Hindlimb muscle (tissue), 1 donor: ENCODE results near the gene DDT. TPM values are rescaled to one million over a fixed set of nuclear protein-coding genes. Genes with fewer than 3 reads are reported as not detected.
"Not testable (repeated sequence)": the region's sequence is repeated elsewhere in the genome, so short reads cannot be mapped to it uniquely, and the experiment has no call there.

Source experiments
- DNase-seq: peaks from one replicate; pipeline ENCODE4 v3.0.0-alpha.2; 2013
- polyA plus RNA-seq: library from polyadenylated mRNA; unstranded; fragments of 120-200 nt; gene quantifications from one replicate; pipeline ENCODE4 v1.2.1, GENCODE V29; 2013; ENCODE audit not compliant: insufficient read length

The DDT gene
- polyA plus RNA-seq, 1 donor: 45.9 TPM

DNA sequence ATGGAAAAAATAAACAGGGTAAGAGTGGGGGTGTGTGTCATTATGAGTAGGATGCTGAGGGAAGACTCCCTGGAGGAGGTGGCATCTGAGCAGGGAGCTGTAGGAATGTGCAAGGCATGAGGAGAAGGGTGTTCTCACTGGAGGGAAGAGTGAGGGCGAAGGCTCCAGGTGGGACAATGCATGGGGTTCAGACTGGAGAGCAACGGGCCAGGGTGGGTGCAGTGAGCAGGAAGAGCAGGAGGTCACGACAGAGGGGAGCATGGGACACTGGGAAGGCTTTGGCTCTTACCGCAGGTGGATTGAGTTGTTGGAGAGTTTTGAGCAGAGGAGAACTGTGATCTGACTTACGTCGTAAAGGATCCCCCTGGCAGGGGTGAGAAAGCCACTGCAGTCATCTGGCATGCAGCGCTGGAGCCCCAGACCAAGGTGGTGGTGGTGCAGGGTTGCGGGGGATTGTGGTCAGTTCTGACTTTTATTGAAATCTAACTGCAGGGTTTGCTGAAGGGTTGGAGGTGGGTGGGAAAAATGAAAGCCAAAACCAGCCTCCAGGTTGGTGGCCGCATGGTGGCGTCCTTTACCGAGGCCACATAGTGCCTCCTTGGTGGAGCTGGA, 21.3 kb downstream of the DDT start:
- not testable (repeated sequence) for DNase-seq

- DNase-seq: not testable (repeated sequence)
These were observed 22.9 kb downstream of the DDT start for GRCh38 chr22:23951383-23951782.

GRCh38 chr22:23949764-23950163, 24.5 kb downstream of the DDT start:
- not testable (repeated sequence) for DNase-seq

DNA sequence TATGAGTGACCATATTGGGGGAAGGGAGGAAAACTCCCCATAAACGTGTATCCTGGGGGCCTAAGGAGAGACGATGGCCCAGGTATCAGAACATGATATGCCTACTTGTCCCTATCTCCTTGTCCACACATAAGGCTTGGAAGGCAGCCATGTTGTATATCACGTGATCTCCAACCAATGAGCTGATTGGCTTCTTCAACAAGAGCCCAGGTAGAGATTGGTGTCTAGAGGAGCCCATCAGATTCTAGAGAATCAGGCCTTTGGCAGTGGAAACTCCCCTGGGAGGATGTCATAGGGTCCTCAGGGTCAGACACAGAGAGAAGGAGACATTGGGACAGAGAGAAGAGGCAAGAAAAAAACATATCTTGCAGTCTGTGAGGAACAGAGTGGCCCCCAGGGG, 26.9 kb downstream of the DDT start:
- not testable (repeated sequence) for DNase-seq

- not testable (repeated sequence) for DNase-seq
These were observed 34.1 kb downstream of the DDT start for GRCh38 chr22:23940166-23940565.

DNA sequence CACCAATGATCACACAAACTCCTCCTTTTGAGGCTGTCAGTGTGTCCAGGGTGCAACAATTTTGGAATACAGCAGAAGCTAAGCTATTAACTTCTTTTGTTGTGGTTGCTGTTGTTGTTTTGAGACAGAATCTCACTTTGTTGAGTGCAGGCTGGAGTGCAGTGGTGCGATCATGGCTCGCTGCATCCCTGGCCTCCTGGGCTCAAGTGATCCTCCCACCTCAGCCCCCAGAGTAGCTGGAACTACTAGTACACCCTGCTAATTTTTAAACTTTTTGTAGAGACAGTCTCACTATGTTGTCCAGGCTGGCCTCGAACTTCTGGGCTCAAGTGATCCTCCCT, 35.3 kb downstream of the DDT start:
- DNase-seq: no peak

- no peak for DNase-seq
These were observed 35.8 kb downstream of the DDT start for GRCh38 chr22:23938328-23939016.

- no peak for DNase-seq
These were observed 47.7 kb downstream of the DDT start for GRCh38 chr22:23926561-23926960.

GRCh38 chr22:23925020-23925606, 49.1 kb downstream of the DDT start:
- no peak for DNase-seq

DNA sequence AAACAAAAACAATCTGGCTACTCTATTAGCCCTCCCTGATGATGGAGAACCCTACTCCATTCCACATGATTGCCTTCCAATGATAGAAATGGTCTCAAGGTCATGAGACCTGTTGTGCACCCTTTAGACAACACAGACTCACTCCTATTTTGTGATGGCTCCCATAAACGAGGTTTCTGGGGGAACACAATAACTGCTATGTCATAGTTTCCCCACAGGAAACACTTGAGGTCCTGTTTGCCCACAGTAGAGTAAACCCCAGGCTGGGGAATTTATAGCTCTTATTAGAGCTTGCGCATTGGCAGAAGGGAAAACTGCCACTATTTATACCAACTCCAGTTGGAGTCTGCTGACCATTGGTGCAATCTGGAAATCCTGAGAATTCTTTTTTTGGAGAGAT, 51.3 kb downstream of the DDT start:
- DNase-seq: no peak

GRCh38 chr22:23921586-23922201, 52.5 kb downstream of the DDT start:
- DNase-seq: not testable (repeated sequence)

Other genes with a start within 250 kb of the DDT start
- gene ZNF70, start 223.3 kb downstream of the DDT start, polyA plus RNA-seq: 6.1 TPM
- gene VPREB3, start 220.0 kb downstream of the DDT start, polyA plus RNA-seq: 0.56 TPM
- 0.50 TPM for gene C22orf15, start 211.5 kb downstream of the DDT start, polyA plus RNA-seq
- gene CHCHD10, start 206.5 kb downstream of the DDT start, polyA plus RNA-seq: 53.5 TPM
- 8.2 TPM for gene MMP11, start 201.6 kb downstream of the DDT start, polyA plus RNA-seq
- 79.3 TPM for gene SMARCB1, start 187.5 kb downstream of the DDT start, polyA plus RNA-seq
- 1.2 TPM for gene DERL3, start 135.4 kb downstream of the DDT start, polyA plus RNA-seq
- gene SLC2A11, start 116.6 kb downstream of the DDT start, polyA plus RNA-seq: 9.5 TPM
- 178 TPM for gene MIF, start 80.1 kb downstream of the DDT start, polyA plus RNA-seq
- gene GSTT2B, start 13.2 kb downstream of the DDT start, polyA plus RNA-seq: 14.3 TPM
- 3.3 TPM for gene DDTL, start 7.6 kb downstream of the DDT start, polyA plus RNA-seq
- gene GSTT2, start 5.7 kb upstream of the DDT start, polyA plus RNA-seq: 0.41 TPM
- not detected for gene GSTT4, start 31.0 kb upstream of the DDT start, polyA plus RNA-seq
- 37.9 TPM for gene CABIN1, start 36.9 kb upstream of the DDT start, polyA plus RNA-seq
- gene SUSD2, start 207.0 kb upstream of the DDT start, polyA plus RNA-seq: 0.85 TPM